Gastroesophageal sphincter (tissue), 3 donors: ENCODE results near the gene BPI.

Experiments used
- POLR2A ChIP-seq, 2 donors: fragments of 450-650 bp; IDR thresholded peaks; one replicate each; pipeline ENCODE4 v1.6.1; 2017; ENCODE audit warnings: antibody characterized with exemption in 2 of 2, mild to moderate bottlenecking in 2 of 2, moderate library complexity in 1 of 2
- POLR2AphosphoS5 ChIP-seq: sonication (generic); formaldehyde crosslinking; IDR thresholded peaks from one replicate; pipeline ENCODE4 v1.6.1; 2017; ENCODE audit warnings: antibody characterized with exemption
- TF ChIP-seq, protein P1 (sequence below), 4 experiments: fragments of 200-600 bp in 2 of 4; fragments of 450-650 bp in 2 of 4; sonication (generic) in 1 of 4; IDR thresholded peaks; one replicate each; pipeline ENCODE4 v1.5.1; 2017 to 2019; ENCODE audit warnings: antibody characterized with exemption in 4 of 4, mild to moderate bottlenecking in 2 of 4, moderate library complexity in 2 of 4

DNA sequence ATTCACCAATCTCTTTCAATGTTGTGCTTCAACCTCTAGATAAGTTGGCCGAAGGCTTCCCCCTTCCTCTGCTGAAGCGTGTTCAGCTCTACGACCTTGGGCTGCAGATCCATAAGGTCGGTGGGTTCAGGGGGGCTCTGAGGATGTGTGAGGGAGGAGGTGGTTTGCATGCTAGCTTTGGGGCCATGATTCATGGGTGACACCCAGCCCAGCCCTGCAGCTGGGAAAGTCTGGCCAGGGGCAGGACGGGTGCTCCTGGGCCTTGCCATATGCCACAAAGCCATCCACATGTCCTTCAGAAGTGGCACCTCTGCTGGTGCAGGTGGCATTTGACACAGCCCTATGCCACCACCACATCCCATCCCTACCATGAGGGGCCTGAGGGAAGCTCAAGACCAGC, 69.9 kb downstream of the BPI start:
- TF ChIP-seq POLR2A (IDR thresholded peaks at IDR 0.05) (no peak), POLR2AphosphoS5 (no peak)
- TF ChIP-seq, protein P1, sequence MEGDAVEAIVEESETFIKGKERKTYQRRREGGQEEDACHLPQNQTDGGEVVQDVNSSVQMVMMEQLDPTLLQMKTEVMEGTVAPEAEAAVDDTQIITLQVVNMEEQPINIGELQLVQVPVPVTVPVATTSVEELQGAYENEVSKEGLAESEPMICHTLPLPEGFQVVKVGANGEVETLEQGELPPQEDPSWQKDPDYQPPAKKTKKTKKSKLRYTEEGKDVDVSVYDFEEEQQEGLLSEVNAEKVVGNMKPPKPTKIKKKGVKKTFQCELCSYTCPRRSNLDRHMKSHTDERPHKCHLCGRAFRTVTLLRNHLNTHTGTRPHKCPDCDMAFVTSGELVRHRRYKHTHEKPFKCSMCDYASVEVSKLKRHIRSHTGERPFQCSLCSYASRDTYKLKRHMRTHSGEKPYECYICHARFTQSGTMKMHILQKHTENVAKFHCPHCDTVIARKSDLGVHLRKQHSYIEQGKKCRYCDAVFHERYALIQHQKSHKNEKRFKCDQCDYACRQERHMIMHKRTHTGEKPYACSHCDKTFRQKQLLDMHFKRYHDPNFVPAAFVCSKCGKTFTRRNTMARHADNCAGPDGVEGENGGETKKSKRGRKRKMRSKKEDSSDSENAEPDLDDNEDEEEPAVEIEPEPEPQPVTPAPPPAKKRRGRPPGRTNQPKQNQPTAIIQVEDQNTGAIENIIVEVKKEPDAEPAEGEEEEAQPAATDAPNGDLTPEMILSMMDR (IDR thresholded peaks at IDR 0.05) = no peak
